Activated T-cell treated with anti-CD3 and anti-CD28 coated beads, Interleukin-2, amount 50 U/mL, for 4 hours (primary cell): Measurements from ENCODE around the gene TTLL11. TPM values are rescaled to one million over a fixed set of nuclear protein-coding genes. Genes with fewer than 3 reads are reported as not detected.

Experiments used
- ATAC-seq, 2 donors: fragments of 200-7000 bp; cut with Tn5 transposase; one replicate each; pipeline ENCODE4 v1.10.0; 2021
- DNase-seq: peaks from one replicate; pipeline ENCODE4 v3.0.0-alpha.2; 2020
- H3K27me3 Mint-ChIP-seq: one replicate; pipeline ENCODE4 v1.8.0; 2021; ENCODE audit warnings: low read depth, mixed read lengths
- H3K36me3 Mint-ChIP-seq: one replicate; pipeline ENCODE4 v1.8.0; 2022; ENCODE audit warnings: mixed read lengths; ENCODE audit not compliant: insufficient read depth
- H3K4me1 Mint-ChIP-seq: one replicate; pipeline ENCODE4 v1.8.0; 2021; ENCODE audit warnings: low read depth, mixed read lengths
- H3K4me3 Mint-ChIP-seq: one replicate; pipeline ENCODE4 v1.8.0; 2021; ENCODE audit warnings: mild to moderate bottlenecking, moderate library complexity, mixed read lengths
- H3K9me3 Mint-ChIP-seq: one replicate; pipeline ENCODE4 v1.8.0; 2021; ENCODE audit warnings: mixed read lengths
- total RNA-seq, 3 donors: library from RNA; stranded (reverse); gene quantifications; one replicate each; pipeline ENCODE4 v1.2.1, GENCODE V29; 2021

Gene TTLL11
- total RNA-seq, 3 donors from 2014 or later, result 4.2 to 5.1 (median 4.7) TPM

DNA sequence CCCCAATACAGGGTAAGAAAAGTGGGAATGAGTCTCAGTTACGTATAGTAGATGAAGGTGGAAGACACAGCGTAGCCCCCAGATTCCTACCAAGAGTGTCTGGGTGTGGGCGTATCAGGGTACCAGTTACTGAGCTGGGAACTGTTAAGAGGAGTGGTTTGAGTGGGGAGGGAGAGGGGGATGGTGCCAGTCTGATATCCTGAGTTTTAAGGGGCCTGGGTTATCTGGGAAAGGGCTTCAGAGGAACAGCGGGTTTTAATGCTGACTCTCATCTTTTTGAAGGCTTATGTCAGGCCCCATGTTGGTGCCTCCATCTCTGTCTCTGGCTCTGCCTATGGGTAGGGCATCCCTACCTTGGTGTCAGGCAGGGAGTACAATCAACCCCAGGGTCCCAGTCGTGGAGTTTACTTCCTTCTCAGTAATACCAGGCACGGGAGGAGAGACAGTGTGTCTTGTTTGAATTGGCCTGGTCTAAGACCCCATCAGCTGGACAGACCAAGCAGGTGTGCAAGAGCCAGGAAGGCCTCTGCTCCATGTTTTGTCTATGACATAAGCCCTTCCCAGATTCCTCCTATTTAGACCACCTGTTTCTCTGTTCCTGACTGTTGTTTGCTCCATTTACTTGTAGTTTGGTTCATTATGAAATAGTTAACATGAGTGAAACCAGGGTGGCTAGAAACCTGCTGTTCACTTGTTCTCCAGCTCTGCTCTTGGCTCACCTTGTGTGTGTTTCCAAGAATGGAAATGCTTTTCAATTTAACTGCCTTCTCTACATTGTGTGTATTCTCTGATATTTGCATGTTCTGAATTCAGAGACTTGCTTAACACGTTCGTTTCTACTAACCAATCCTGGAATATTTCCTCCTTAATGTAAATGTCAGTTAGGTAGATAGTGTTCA lies 316.1 kb downstream of the TTLL11 start:
- DNase-seq, result no peak
- H3K36me3 Mint-ChIP-seq, result no peaks in the 10 kb centered on the region
- no peak overlapping the region for H3K4me3 Mint-ChIP-seq

DNA sequence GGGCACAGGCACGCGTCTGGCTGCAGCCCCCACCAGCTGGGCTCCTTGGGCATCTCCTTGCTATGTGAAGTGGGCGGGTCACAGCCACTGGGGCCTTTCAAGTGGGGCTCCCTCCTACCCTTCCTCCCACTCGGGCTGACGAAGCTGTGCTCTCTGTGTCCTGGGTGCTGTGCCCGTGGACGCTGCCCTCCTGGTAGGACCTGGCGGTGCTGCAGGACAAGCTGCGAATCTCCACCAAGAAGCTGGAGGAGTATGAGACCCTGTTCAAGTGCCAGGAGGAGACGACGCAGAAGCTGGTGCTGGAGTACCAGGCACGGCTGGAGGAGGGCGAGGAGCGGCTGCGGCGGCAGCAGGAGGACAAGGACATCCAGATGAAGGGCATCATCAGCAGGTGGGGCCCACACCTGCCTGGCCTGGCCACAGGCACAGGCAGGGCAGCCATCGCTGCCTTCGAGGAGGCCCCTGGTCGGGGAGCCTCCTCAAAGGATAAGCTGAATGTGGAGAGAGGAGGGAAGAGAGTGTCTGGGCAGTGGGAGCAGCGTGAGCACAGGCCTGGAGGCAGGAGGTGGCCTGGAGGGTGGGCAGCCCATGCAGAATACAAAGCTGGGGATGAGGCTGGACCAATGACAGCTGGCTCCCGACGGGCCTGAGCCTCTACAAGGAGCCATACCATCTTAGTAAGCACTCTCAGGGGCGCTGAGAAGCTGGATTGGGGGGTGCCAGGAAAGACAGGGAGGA lies 316.9 kb downstream of the TTLL11 start:
- Mint-ChIP-seq H3K9me3 (peaks cover 11% of the 10 kb centered on the region), H3K4me1 (no peaks in the 10 kb centered on the region), H3K4me3 (no peak overlapping the region), H3K27me3 (peaks cover 6% of the 10 kb centered on the region), H3K36me3 (no peaks in the 10 kb centered on the region)
- DNase-seq (peak; percentile 3), ATAC-seq (no peak)

More for the DNA sequence above, 316.1 kb downstream of the TTLL11 start:
- peaks cover 12% of the 10 kb centered on the region for H3K27me3 Mint-ChIP-seq
- H3K4me1 Mint-ChIP-seq, result no peaks in the 10 kb centered on the region
- H3K9me3 Mint-ChIP-seq, result peaks cover 11% of the 10 kb centered on the region
- no peak for ATAC-seq

DNA sequence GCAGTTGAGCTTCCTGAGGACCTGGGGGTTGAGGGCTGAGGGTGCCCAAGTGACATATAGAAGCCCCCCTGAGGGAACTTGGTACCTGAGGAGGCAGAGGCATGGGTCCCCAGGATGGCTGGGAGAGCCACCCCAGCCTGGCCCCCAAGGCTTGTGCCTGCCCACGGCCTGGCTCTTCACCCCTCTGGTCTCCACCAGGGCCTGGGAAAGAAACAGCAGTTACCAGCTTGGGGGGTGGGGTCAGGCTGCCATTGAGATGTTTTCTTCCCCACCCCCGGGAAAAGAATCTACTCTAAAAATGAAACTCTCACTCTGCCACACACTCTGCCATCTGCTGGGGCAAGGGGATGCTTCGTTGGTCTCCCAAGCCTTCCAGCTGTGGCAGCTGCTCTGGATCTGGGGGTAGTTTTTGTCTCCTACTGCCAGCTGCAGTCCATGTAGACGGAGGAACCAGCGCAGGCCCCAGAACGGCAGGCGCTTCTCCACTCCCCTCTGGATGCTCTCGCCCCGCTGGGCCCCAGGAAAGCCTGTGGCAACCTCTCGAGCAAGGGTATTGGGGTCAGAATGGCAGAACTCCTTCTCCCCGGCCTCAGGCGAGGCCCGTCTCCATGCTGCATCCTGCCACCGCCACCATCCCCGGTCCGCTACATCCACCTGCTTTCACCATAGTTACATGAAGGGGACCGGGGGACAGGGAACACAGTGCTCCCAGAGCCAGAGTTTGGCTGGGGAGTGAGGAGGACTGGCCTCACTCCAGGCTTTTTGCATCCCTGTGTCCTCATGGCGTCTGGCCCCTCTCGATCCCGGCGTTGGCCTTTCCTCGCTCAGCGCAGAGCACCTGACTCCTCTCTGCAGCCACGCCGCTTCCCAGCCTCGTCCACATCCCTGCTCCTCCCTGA lies 318.1 kb downstream of the TTLL11 start:
- no peak overlapping the region for H3K4me3 Mint-ChIP-seq
- H3K9me3 Mint-ChIP-seq, result peaks cover 11% of the 10 kb centered on the region
- no peaks in the 10 kb centered on the region for H3K36me3 Mint-ChIP-seq
- H3K4me1 Mint-ChIP-seq, result no peaks in the 10 kb centered on the region
- DNase-seq, result no peak
- peaks cover 6% of the 10 kb centered on the region for H3K27me3 Mint-ChIP-seq
- no peak for ATAC-seq

DNA sequence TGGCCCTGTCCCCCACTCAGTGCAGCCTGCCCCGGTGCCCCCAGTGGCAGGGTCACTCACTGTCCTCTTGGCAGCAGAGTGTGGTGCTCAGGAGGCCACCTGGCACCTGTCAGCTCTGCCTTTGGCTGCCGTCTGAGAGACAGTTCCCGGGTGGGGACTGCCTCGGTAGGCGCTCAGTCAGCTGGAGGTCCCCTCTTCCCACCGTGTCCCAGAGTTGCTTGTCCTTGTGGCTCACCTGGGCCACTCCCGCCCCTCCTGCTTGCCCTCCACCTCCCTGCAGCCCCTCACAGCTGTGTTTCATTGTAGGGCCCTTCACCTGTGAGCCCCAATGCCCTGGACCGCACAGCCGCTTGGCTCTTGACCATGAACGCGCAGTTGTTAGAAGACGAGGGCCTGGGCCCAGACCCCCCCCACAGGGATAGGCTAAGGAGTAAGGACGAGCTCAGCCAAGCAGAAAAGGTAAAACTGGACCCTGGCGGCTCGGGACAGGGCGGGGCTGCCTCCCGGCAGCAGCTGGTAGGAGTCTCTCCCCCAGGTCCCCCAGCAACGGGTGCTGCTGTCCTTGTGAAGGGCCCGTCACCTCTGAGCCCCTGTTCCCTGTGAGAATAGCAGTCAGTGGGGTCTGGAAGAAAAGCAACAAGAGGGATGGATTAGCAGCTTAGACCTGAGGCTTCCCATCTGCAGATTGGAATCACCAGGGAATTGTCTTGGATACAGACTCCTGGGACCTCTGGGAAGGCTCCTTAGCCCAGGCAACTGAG lies 319.0 kb downstream of the TTLL11 start:
- peaks cover 4% of the 10 kb centered on the region for H3K27me3 Mint-ChIP-seq
- no peak for ATAC-seq
- no peak for DNase-seq
- H3K4me3 Mint-ChIP-seq, result no peak overlapping the region
- peaks cover 9% of the 10 kb centered on the region for H3K9me3 Mint-ChIP-seq
- H3K4me1 Mint-ChIP-seq, result no peaks in the 10 kb centered on the region
- no peaks in the 10 kb centered on the region for H3K36me3 Mint-ChIP-seq

DNA sequence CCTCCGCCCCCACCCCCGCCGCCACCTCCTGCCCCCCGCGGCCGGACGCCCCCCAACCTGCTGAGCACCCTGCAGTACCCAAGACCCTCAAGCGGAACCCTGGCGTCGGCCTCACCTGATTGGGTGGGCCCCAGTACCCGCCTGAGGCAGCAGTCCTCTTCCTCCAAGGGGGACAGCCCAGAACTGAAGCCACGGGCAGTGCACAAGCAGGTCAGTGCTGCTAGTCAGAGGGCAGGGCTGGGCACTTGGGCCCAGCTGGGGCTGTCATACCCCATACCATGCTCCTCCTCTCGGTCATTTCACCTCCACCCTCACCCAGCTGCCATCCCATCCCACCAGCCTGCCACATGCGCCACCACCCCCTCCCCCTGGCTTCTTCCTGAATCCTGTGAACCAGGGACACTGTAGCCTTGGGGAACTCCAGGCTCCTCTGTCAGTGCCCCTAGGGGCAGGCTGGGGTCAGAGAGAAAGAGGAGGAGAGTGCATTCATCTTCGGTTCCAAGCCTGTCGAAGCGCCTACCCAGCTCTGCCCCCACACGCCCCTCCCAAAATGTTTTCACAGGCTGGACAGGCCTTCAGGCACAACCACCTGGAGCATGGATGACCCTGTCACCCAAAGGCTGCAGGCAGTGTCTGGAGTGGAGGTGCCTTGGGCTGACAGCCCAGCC lies 319.7 kb downstream of the TTLL11 start:
- no peak for ATAC-seq
- H3K9me3 Mint-ChIP-seq, result peaks cover 2% of the 10 kb centered on the region
- H3K4me3 Mint-ChIP-seq, result no peak overlapping the region
- DNase-seq, result no peak
- peaks cover 4% of the 10 kb centered on the region for H3K27me3 Mint-ChIP-seq
- H3K36me3 Mint-ChIP-seq, result no peaks in the 10 kb centered on the region
- no peaks in the 10 kb centered on the region for H3K4me1 Mint-ChIP-seq

DNA sequence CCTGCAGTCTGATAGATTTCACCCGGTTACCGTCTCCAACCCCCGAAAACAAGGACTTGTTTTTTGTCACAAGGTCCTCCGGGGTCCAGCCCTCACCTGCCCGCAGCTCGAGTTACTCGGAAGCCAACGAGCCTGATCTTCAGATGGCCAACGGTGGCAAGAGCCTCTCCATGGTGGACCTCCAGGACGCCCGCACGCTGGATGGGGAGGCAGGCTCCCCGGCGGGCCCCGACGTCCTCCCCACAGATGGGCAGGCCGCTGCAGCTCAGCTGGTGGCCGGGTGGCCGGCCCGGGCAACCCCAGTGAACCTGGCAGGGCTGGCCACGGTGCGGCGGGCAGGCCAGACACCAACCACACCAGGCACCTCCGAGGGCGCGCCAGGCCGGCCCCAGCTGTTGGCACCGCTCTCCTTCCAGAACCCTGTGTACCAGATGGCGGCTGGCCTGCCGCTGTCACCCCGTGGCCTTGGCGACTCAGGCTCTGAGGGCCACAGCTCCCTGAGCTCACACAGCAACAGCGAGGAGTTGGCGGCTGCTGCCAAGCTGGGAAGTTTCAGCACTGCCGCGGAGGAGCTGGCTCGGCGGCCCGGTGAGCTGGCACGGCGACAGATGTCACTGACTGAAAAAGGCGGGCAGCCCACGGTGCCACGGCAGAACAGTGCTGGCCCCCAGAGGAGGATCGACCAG lies 320.4 kb downstream of the TTLL11 start:
- no peaks in the 10 kb centered on the region for H3K4me1 Mint-ChIP-seq
- no peak for DNase-seq
- no peaks in the 10 kb centered on the region for H3K9me3 Mint-ChIP-seq
- H3K4me3 Mint-ChIP-seq, result no peak overlapping the region
- H3K36me3 Mint-ChIP-seq, result no peaks in the 10 kb centered on the region
- H3K27me3 Mint-ChIP-seq, result peaks cover 4% of the 10 kb centered on the region
- no peak for ATAC-seq

Other genes starting within 250 kb of the TTLL11 start
- 10 to 100 TPM; 47.3 to 52.9 (median 50.3) TPM for gene NDUFA8, start 66.5 kb upstream of the TTLL11 start, total RNA-seq
- gene MORN5, start 66.6 kb upstream of the TTLL11 start, total RNA-seq, result not detected
- under 1 TPM in 1 of 3 donors, not detected in 2; 0.11 TPM for gene LHX6, start 135.6 kb upstream of the TTLL11 start, total RNA-seq
- 10 to 100 TPM; 32.4 to 37.8 (median 36.2) TPM for gene RBM18, start 171.5 kb upstream of the TTLL11 start, total RNA-seq
- gene MRRF, start 171.6 kb upstream of the TTLL11 start, total RNA-seq, result 10 to 100 TPM; 93.0 to 94.4 (median 93.3) TPM